H1 (cell line): Measurements from ENCODE around the gene MIS18A.

Experiments
- E2F6 ChIP-seq: IDR thresholded peaks from 2 replicates; pipeline ENCODE4 v1.6.1; 2012; ENCODE audit warnings: inconsistent platforms
- POLR2A ChIP-seq, 2 experiments: IDR thresholded peaks; 1 replicate in 1 of 2; 2 replicates in 1 of 2; pipeline ENCODE4 v1.6.1; 2011; ENCODE audit warnings: low read depth in 2 of 2, low read length in 2 of 2, mild to moderate bottlenecking in 2 of 2; ENCODE audit errors: control extremely low read depth in 1 of 2

GRCh38 chr21:32282992-32283391 lies 4.1 kb upstream of the MIS18A start:
- TF ChIP-seq POLR2A (IDR thresholded peaks at IDR 0.05; ENCODE audit: control extremely low read depth in 1 of 2, low read depth in 2 of 2, low read length in 2 of 2) (no peak), E2F6 (no peak)
